Inferior parietal cortex (tissue), 1 donor: ENCODE measurements around the gene IL1RAPL2.
"Not testable (repeated sequence)": the region's sequence is repeated elsewhere in the genome, so short reads cannot be mapped to it uniquely, and the experiment has no call there.

Experiments used
- DNase-seq: peaks from one replicate; pipeline ENCODE4 v3.0.0-alpha.2; 2016; ENCODE audit errors: extremely low spot score

Gene IL1RAPL2

DNA sequence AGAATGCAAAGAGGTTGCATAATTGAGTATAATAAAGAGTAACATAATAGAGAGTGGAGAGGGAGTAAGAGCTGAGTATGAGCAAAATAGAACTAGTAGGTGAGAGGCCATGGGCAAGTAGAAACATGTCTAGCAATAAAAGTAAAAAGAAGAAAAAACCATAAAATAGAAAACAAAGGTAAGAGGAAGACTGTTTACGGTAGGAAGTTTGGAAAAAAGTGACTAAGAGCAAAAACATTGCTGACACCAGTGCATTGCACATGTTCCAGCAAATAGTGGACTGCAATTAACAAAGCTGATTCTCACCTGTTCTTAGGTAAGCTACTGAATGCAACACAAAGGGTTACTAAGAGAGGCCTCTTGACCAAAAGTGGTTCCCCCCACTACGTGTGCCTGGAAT, 451.6 kb downstream of the IL1RAPL2 start:
- no peak for DNase-seq

DNA sequence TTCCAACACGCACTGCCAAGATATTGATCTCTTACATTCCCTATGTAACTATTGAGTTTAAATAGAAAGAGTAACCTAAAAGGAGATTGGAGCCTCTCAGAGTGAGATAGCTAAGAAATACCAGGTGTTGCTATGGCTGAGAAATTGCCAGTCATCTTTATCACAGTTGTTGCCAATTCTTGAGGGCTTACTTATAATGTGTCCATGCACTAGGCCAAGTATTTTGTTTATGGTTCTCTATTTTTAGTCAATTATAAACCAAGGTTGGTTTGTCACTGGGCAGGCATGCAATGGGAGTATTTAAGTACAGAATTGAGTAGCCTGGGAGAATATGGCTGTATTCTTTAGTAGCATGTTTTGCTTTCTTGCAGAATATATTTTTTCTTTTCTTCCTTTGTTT, 452.9 kb downstream of the IL1RAPL2 start:
- DNase-seq: no peak

DNA sequence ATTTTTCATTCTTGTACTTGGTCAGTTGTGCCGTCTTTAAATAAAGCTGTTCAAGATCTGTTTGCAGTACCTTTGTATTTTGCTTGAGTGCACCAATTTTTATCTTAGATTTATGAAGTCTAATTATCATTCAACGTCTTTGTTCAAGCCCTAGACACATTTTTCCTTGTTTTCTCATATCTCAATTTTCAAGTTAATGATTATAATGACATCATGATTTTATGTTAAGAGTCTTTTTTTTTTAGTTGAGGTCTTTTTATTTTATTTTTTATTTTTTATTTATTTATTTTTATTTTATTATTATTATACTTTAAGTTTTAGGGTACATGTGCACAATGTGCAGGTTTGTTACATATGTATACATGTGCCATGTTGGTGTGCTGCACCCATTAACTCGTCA, 463.0 kb downstream of the IL1RAPL2 start:
- DNase-seq: not testable (repeated sequence)

DNA sequence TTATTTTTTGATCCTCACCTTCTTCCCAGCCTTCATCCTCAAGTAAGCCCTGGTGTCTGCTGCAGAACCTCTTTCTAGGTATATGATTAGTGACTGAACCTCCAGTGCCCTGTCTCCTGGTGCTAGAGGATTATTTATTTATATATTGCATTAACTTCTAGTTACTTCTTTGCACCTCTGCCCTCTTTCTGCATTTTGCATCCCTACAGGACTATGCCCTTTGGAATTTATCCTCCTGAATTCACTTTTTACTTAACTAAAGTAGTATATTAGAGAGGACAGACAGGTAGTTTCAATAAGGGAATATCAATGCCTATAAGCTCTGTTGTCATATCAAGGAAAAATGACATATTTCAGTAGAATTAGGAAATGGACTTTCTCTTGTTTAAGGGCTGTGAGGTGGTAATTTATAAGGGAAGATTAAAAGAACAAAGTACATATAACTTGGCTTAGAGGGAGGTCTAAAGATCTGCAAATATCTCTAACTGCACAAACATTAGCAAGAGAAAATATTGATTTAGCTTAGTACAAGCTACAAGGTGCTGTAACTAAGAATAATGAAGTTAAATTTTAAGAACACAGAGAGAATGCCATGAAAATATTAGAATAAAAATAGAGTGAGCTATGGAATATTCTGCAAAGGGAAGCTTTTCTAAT, 472.8 kb downstream of the IL1RAPL2 start:
- no peak for DNase-seq

DNA sequence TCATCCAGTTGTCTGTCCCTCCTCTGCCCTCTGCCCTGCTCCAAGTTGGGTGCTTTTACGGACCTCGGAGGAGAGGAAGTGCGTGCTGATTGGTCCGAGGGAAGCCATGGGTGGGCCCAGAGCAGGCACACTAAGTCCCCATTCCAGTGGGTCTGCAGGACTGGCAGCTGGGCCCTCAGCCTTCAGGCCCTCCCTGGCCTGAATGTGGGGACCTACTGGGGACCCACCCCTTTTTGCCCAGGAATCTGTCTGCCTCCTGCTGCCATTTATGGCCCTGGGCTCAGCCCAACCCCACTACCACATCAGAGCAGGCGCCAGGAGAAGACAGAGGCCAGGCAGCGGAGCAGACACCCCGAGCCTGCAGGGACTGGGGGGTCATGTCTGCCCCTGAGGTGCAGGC, 484.9 kb downstream of the IL1RAPL2 start:
- DNase-seq: no peak

DNA sequence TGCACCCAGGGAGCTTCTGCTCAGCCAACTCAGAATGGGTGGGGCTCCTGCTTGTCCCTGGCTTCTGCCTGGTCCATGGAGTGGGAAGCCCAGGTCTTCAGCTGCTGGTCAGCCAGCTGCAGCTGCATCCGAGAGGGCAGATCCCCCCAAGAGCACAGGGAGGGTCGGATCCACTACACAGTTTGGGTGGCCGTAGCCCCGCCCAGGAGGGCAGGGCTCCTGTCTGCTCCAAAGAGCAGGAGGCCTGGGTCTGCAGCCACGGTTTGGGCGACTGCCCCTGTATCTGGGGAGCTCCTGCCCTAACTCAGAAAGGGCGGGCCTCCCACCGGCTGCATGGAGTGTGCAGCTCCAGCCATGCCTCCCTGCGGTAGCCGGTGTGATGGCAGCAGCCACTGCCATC, 485.4 kb downstream of the IL1RAPL2 start:
- no peak for DNase-seq

DNA sequence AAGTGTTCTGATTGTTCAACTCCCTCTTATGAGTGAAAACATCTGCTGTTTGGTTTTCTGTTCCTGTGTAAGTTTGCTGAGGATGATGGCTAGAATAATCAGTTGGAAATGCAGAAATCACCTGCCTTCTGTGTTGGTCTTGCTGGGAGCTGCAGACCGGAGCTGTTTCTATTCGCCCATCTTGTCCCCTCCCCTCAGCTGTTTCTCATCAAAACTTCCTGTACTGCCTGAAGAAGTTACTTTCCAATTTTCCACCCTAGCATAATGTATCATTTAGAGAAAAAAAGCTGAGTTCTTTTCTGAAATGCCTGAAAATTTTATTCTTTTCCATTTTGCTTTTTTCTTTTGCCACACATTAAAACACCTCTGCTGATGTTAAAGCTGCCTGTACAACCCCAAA, 486.9 kb downstream of the IL1RAPL2 start:
- DNase-seq: no peak

DNA sequence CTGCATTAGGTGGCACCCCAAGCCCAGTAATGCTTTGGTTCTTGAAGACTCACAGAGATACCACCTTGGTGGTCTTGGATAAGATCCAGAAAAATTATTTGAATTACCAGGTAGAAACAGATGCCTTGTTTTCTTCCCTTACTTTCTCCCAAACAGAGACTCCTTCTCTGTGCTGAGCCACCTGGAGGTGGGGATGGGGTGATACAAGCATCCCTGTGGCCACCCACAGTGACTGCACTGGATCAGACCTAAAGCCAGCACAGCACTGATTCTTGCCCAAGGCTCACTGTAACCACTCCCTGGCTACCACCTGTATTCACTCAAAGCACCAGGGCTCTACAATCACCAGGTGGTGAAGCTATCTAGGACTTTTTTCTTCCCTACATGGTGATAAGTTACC, 497.7 kb downstream of the IL1RAPL2 start:
- no peak for DNase-seq

DNA sequence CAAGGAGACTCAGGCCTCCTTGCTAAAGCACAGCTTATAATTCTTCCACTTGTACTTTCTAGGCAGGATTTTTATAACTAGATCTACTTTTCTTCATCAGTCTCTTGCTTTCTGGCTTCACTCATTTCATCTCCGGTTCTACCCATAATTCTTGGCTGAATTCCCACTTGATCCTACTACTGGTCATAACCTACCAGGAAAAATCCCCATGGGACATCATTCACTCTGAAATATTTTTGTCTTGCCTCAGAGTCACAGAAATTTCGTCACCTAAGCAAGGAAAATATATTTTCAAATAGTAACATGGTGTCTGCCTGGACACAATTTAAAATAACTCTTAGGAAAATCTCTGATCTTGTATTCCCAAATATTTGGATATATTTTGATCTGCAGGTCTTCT, 532.2 kb downstream of the IL1RAPL2 start:
- DNase-seq: no peak

DNA sequence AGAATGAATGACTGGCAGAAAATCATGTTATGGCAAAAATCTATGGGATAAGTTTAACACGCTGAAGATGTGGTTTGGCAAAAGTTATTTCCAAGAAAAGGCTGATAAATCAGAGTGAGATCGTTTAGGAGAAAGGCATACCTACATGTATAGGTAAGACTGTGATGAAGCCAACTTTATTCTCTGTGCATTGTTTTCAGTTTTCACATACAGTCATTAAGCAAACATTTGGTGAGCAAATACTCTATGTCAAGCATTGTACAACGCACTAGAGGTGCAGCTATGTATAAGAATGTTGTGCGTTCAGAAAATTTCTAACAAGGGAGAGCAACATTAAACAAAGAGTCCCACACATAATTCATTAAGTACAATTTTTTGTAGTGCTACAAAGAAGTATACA, 532.8 kb downstream of the IL1RAPL2 start:
- no peak for DNase-seq

DNA sequence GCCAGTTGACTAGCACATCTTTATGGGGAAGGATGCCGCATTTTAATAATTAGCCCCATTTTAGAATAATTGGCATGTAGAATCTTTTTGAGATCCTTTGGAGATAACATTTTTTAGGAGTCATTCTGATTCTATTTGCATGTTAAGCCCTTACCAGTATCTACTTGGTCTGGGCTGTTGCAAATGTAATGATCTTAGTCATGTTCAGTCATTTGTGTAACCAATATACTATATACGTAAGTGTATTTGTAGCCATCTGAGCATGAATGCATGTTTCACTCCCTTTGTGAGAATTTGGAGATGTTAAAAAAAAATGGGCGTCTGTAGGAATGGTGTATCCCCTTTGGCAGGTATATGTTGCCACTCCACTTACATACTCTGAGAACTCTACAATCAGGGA, 535.4 kb downstream of the IL1RAPL2 start:
- DNase-seq: no peak

DNA sequence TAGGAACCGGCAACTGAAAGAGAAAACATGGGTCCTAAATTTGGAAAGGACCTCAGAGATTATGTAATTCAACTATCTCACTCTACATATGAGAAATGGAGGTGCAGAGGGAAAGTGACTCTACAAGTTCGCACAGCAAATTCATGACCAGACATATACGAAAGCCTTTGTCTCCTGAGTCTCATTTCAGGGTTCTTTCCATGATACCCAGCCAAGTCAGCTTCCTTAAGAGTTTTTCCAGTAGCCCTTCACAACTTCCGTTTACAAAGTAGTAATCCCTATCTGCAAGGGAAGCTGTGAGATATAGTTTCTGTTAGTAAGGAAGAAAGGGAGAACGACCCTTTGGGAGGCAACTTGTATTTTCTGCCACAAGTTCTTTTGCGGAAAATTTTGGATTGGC, 543.9 kb downstream of the IL1RAPL2 start:
- no peak for DNase-seq

DNA sequence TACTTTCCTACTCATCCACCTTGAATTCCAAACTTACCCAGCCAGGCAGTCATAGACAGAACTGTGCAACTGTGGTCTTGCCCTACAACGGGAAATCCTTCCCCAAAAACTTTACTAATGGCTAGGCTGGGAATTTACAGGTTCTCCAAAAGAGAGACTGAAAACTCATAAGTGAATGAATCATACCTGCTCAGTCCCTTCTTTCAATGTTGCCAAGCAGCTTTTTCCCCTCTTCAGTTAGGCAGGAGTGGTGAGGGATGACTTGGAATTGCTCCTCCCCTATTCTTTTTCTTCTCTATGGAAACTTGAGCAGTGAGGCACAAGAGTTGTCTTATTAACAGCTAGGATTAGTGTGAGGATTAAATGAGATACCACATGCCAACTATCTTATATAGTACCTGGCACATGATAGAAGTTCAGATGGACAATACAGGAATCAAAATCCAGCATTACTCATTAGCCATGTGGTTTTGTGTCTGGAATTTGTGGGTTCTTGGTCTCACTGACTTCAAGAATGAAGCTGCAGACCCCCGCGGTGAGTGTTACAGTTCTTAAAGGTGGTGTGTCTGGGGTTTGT, 548.6 kb downstream of the IL1RAPL2 start:
- DNase-seq: no peak

DNA sequence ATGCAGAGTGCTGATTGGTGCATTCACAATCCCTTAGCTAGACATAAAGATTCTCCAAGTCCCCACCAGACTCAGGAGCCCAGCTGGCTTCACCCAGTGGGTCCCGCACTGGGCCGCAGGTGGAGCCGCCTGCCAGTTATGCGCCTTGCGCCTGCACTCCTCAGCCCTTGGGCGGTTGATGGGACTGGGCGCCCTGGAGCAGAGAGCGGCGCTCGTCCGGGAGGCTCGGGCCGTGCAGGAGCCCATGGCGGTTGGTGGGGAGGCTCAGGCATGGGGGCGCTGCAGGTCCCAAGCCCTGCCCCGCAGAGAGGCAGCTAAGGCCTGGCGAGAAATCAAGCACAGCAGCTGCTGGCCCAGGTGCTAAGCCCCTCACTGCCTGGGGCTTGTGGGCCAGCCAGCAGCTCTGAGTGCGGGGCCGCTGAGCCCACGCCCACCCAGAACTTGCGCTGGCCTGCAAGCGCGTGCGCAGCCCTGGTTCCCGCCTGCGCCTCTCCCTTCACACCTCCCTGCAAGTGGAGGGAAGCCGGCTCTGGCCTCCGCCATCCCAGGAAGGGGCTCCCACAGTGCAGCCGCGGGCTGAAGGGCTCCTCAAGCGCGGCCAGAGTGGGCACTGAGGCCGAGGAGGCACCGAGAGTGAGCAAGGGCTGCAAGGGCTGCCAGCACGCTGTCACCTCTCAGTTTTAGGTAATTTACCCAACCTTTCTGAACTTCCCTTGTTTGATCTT, 549.8 kb downstream of the IL1RAPL2 start:
- DNase-seq: not testable (repeated sequence)

DNA sequence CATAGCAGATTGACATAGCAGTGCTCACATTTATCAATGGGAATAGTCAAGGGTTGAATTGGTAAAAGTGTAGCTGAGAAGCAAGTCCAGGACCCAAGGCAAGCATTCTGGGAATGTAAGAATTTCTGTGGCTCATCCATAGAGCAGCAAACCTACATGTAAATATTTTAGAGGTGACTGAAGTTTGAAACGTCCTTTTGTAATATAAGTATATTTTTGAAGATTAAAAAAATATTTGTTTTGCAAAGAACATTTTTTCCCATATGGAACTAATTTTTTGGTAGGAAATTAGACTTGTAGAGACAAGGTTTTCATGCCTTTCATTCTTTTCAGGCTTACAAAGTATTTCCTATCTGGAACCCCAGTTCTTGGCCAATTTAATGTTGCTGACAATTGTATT, 550.5 kb downstream of the IL1RAPL2 start:
- DNase-seq: no peak

DNA sequence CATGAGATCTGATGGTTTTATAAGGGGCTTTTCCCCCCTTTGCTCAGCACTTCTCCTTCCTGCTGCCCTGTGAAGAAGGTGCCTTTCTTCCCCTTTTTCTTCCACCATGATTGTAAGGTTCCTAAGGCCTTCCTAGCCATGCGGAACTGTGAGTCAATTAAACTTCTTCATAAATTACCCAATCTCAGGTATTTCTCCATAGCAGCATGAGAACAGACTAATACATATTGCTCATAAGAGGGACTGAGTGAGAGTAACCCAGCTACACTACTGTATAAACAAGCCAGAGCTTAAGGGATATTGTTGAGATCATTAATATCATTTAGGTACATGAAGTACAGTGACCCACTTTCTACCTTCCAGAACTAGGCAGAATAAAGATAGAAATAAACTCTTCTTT, 551.6 kb downstream of the IL1RAPL2 start:
- no peak for DNase-seq

DNA sequence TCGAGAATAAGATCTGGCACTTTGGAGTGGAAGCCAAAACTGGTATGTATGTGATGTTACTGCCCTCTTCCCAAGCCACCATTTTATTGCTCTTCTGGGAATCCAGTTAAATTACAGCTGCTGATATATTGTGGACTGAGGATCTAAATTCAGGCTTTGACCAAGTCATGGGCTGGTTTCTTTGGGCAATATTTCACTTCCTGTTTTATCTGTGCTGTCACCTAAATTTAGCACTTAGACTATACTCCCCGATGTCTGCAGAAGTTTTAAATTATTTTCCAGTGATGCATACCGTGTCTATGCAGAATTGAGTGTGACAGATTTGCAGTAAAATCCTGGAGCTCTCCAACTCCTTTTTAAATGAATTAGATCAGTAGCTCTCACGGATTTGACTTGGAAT, 554.5 kb downstream of the IL1RAPL2 start:
- no peak for DNase-seq

DNA sequence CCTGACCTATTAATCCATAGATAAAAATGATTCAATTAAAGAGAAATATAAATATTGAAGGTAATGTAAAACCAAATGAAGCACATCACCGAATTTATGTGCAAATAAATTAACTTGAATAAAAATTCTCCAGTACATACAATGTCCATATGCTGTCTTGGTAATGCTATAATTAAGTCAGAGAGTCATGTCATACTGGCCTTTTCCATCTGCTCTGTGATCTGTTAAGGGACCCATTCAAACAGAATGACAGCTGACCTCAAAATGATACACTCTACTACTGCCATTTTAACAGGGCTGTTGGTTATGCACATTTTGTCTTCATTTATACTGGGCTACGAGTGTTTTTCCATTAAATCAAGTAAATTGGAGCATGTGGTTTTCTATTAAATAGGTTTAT, 555.2 kb downstream of the IL1RAPL2 start:
- no peak for DNase-seq

DNA sequence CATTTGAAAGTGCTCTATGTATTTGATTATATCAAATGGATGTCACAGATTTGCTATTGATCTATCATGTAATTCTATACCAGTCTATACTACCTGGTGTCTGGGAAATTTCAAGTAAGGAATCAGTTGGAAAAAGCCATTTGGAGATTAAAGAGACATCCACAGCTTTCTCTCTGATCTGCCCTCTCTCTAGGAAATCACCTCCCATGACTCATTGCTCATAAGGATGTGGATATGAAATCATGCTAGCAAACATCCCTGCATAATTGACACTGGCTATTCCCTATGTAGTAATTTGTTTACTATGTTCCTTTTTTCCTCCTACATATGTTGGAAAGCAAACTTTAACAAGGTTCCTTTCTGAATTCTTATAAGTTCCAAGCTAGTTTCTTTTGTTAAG, 560.2 kb downstream of the IL1RAPL2 start:
- DNase-seq: no peak

DNA sequence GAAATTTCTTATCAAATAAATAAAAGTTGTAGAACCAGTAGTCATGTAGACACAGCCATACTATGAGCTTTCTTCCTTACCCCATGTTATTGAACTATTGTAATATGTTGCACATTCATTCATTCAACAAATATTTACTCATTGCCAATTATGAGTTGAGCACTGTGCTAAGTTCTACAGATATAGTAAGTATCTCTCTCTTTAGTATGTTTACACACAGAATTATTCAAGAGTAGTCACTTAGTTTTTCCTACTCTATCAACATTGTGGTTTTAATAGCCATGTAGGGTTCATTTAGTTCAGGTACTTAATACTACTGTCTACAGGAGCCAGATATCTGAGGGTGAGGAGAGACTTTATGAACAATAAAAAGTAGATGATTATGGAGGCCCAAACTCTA, 568.3 kb downstream of the IL1RAPL2 start:
- DNase-seq: no peak

DNA sequence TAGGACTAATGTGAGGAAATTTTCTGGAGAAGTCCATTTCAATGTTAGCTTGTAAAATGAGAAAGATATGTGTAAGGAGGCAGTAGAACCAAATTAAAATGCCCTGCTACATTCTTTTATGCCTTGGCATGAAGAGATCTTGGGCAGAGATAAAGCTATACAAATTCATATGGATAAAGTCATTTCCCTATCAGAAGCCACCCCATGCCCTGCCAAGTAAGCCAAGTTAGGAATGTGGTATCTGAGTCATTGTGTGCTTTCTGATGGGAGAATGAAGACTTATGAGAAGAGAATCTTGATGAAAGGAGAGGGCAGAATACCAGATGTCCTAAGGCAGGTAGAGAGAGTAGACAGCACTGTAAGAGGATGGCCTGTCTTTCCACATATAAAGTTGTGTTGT, 570.8 kb downstream of the IL1RAPL2 start:
- DNase-seq: no peak

DNA sequence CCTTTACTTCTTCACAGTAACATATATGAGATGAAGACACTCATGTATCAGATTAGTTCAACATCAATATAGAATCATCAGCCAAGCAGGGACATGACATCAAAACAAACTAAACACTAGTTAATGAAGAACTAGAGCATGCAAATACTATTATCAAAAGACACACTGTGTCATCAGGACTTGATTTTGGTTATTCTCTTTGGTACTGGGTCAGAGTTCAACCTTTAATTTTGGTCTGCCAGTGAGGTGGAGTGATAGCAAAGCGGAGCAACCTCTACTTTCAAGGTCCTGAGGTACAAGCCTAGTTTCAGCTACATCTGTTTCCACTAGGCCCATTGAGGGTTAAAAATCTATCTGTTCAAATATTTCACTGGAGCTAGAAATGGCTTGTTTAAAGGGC, 584.0 kb downstream of the IL1RAPL2 start:
- no peak for DNase-seq

DNA sequence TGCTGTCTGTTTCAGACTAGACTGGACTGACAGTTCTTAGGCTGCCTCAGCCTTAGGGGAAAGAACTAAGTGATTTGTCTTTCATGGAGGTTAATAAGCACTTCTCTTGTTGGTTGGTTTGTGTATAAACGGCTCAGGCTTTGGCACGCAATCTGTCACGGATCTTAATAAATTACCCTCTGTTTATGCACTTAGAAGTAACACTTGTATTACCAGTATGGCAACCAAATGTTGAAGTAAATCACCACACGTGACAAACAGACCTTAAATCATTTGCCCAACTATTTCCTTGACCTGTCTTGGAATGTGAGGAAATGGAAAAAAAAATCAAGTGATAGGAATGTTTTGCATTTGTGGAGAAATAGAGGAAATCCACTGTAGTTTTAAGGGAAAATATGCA, 584.6 kb downstream of the IL1RAPL2 start:
- no peak for DNase-seq
